D341Med (cell line): ENCODE results near the gene NTN1.

Experiments
- DNase-seq: peaks from one replicate; pipeline ENCODE4 v3.0.0; 2012; ENCODE audit warnings: low spot score

Gene NTN1

DNA sequence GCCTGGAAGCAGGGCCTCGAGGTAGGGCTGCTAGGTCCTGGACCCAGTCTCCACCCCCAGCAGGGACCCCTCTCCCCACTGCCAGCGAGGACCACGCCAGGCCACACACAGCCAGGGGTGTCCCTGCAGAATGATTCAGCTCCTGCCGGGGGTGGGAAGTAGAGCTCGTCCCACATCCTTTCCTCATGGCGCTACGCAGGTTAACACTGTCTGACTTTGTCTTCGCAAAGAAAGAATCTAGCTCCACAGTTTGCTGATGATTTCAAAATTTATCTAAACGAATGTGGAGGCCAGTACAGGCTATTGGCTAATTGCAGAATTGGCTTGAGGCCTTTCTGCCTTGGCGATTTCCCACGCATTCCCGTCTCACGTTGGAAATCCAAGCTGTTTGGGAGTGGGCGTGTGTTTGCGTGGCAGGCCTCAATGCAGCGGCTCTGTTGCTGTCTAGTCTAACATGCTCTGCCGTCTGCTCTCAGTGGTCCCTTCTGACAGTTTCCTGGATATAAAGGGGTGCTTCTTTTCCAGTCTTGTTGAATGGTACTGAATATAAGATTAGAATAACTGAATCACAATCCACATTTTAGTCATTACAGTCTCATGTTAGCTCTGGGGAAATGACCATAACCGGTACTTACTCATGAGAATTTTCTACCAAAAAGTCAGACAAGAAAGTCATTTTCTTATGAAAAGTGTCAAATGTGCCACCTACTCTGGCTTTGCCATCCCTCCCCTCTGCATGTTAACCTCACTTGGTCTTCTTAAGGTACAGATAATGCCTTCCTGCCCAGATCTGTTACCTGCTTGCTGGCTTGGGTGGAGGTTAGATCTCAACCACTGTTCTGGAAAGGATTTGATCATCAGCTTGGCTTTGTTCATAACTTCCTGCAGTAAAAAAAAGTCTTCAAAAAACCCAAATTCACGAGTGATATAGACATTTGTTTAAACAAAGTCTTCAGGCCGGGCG, 252.4 kb downstream of the NTN1 start:
- no peak for DNase-seq

DNA sequence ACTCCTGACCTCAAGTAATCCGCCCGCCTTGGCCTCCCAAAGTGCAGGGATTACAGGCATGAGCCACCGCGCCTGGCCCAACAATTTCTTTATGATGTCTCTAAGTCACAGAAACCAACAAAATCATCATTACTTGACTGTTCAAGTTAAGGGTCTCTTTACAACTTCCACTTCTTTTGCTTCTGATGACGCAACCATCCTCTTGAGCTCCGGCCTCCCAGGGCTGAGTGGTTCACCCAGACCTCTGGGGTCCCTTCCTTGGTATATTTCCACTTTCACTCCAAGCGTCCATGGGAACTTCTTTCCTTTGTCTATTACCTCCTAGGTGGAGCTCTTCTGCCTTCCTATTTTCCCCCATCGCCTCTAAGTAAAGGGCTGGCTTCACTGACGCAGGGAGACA, 253.7 kb downstream of the NTN1 start:
- DNase-seq: no peak

DNA sequence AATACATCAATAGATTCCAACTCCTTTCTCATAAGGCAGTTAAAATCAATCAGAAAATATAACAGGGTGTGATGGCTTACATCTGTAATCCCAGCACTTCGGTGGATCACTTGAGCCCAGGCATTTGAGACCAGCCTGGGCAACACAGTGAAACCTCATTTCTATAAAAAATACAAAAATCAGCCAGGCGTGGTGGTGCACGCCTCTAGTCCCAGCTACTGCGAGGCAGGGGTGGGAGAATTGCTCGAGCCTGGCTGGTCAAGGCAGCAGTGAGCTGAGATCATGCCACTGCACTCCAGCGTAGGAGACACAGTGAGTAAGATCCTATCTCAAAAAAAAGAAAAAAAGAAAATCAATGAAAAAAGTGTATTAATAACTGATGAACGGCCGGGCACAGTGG, 258.6 kb downstream of the NTN1 start:
- DNase-seq: no peak

DNA sequence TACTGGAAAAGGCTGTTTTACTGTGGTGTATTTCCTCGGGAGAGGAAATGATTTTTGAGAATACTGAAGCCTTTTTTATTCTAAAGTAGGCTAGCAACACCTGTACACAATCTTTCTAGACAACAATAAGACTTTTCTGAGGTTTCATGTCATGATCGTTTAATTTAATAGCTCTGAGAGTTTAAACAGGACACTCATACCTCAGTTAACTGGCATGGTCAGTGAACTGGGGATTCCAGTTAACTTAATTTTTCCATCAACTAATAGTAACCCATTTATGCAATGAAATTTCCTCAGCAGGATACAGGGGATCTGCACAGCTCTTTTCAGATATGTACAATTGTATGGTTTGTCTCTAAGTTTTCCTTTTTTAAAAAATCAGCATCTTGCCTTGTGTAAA, 262.6 kb downstream of the NTN1 start:
- no peak for DNase-seq

DNA sequence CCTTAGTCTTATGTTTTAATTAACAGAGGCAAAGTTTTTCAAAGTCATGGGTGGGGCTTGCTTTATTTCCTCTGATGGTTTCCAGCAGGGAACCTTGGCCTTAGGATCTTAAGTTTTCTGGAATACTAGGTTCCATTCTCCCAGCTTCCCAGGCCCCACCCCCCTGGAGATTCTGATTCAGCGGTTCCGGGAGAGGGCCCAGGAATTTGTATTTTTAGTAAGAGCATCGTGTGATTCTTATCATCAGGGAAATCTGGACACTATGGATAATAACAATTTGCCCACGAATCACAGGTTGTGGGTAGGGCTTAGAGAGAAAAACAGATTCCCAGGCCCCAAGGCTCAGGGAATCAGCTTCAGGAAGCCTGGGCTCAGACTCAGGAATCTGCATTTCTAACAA, 263.6 kb downstream of the NTN1 start:
- DNase-seq: no peak

DNA sequence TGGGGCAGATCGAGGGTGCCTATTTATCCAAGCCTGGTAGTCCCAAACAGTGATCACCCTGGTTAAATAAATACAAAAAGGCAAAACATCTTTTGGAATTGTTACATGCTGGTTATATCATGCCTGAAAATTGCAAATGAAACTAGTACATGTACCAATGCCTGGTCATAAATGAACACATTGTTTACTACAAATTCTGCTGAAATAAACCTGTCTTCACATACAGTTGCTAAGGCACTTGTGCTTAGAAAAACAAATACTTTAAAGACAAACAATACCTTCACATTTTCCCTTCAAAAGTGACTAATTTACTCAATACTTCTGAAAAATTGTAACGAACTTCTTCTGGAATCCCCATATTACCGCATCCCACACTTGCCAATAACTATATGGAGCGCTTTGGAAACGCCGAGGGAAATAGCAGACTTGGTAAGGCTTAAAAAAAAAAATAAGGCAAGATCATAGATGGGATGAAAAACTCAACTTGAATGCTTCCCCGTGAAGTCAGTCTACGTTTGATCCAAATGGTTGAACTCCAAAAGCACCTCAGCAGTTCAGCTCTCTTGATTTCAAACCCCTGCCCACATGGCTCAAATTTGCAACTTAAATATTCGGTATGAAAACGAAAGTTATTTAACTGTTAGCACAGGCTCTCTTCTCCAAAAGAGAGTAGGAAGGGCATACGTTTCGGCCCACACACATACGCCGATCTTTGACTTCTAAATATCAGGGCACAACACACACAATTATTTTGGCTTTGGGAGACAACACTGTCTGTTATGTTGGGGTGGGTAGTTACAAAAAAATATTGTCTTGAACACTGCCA, 264.5 kb downstream of the NTN1 start:
- no peak for DNase-seq

DNA sequence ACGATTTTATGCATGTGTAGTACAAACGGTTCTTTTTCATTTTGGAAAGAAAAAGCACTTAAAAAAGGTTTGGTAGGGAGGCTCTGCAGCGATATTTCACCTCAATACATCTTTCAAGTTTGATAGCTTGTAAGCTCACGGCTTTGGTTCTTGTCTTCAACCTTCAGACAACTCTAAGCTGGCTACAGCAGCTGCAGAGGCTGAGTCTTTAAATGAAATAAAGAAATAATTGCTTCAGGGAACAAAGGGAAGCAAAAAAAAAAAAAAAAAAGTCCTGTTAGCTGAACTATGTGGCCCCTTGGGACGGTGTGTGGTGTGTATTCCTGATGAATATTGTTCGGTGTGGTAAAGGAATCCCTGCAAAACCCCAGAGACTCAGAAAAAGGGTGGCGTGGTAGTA, 265.1 kb downstream of the NTN1 start:
- no peak for DNase-seq

DNA sequence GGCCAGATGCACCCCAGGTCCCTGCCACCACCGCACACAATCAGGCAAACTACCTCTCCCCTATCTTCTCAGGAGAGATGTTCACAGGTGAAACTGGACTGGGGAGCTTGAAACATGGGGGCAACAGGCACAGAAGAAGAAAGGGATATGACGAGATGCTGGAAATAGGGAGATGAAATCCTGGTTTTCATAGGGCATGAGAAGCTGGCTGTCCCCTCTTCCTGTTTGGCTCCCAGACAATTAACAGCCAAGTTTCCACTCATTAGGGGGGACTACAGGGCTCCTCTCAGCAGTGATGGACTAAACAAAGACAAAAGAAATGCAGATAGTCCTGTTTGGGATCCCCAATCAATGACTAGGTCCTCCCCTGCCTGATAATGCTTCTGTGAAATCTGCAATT, 266.0 kb downstream of the NTN1 start:
- DNase-seq: no peak

DNA sequence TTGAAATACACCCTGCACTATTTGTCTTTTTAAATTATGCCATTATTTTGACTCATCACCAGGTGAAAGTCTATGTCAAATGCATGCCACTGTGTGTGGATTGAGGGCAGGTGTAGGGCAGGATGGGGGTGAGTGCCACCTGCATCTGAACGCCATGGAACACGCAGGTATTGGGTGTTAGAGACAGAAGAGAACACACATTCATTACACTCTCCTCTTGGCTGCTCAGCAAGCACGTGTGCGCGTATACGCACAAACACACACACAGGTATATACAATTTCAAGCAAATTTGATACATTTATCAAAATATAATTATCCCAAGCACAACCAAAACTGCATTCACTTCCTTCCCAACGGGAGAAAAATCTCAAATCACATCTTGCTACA, 268.9 kb downstream of the NTN1 start:
- no peak for DNase-seq

DNA sequence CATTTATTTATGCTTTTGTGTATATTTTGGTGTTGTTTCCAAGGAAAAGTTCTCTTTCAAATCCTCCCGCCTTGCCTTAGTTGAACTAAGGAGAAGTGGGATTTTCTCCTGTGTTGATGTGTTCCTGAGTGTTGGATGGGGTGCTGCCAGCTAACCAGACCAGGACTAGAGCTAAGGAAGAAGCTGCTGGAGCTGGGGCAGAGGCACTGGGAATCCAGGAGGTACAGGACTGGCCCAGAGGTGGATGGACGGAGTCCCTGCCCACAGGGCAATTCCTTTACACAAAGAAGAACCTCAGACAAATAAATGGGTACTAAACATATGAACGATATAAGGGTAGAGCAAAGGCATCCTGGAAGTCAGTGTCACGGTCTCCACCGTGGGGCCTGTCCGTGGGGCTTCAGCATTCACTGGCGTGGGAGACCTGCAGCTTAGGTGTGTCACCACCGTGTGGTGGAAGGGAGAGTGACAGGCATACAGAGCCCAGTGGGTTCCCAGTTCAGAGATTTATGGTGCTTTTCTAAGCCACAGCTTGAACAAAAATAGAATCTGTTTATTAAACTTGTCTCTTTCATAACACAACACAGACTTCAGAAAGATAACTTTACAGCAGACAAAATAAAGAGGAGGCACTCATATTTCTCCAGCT, 270.7 kb downstream of the NTN1 start:
- peak; percentile 43 for DNase-seq

DNA sequence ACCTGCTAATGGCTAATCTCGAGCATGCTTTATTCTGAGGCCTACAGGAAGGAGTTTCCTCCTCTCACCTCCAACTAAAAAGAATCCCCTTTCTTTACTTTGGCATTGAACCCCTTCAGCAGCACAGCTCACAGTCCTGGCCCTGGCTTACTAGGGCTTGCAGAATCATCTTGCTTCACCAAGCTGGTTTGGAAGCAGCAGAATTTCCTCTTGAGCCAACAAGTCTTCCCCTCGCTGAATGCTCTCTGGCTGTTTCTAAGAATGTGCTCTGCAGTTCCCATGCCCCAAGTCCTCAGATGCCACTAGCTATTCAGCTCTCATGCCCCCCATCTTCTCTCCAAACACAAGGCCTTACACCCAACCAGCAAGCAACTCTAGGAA, 271.2 kb downstream of the NTN1 start:
- DNase-seq: no peak
